Right renal cortex interstitium (tissue), 3 donors: ENCODE results near the gene CAND2. TPM values are rescaled to one million over a fixed set of nuclear protein-coding genes. Genes with fewer than 3 reads are reported as not detected.

Experiments
- DNase-seq, 3 donors: peaks; one replicate each; pipeline ENCODE4 v3.0.0-alpha.2; 2013; ENCODE audit warnings: low read depth in 3 of 3, low spot score in 2 of 3
- polyA plus RNA-seq, 3 donors: library from polyadenylated mRNA; unstranded; fragments of 120-200 nt; gene quantifications; one replicate each; pipeline ENCODE4 v1.2.1, GENCODE V29; 2013; ENCODE audit not compliant: insufficient read length in 3 of 3

Gene CAND2
- 10 to 100 TPM in 1 of 3 donors, 1 to 10 TPM in 2; 7.0 to 10.1 (median 9.6) TPM for polyA plus RNA-seq

- no peak for DNase-seq
Measured at GRCh38 chr3:12796171-12797123, at the start of gene CAND2. TSS of gene CAND2 (plus strand) at chr3:12796680. CDS start at chr3:12796721, 41 bp downstream.

- DNase-seq = no peak
Measured at GRCh38 chr3:12748477-12748876, 48.0 kb upstream of the CAND2 start.

- no peak for DNase-seq
Measured at GRCh38 chr3:12750223-12750622, 46.3 kb upstream of the CAND2 start.

DNA sequence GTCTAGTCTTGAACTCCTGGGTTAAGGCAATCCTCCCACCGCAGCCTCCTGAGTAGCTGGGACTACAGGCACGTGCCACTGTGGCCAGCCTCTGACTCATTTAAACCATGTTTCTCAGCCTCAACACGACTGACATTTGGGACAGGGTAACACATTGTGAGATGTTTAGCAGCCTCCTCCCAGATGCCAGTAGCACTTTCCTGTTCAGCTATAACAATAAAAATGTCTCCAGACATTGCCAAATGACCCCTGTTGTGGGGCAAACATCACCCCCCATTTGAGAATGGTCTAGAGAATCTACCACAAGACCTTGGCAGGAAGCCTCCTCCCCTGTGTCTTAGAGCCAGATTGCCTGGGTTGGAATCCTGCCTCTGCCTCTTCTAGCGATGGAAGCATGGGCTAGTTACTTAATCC lies 45.8 kb upstream of the CAND2 start:
- no peak for DNase-seq

DNA sequence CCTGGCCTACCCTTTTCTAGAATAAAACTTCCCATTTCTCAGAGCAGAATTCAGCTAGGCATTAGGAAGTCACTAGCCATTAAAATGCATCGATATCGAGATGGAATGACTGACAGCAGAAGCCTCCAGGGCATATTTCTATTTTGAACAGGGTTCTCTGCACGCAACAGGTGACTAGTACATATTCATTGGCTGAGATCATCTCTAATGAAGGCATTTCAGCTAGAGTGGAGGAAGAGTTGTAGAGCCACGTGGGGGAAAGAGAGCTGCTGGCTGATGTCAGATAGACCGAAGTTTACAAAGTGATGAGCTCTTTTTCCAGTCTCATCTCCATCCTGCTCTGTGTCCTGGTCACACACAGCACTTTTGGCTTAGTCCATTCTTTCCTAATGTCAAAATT lies 44.9 kb upstream of the CAND2 start:
- DNase-seq = no peak

DNA sequence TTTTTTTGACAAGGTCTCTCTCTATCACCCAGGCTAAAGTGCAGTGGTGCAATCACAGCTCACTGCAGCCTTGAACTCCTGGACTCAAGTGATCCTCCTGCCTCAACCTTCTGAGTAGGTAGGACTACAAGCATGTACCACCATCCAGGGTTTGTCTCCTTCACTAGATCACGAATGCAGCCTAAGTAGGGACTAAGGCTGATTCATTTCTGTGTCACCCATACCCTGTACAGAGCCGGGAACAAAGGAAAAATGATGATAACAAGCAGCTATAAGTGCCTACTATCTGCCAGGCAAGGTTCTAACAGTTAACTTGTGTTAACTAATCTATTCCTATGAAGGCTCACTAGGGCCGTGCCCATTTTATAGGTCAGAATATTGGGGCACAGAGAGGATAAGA lies 44.4 kb upstream of the CAND2 start:
- DNase-seq = no peak

DNA sequence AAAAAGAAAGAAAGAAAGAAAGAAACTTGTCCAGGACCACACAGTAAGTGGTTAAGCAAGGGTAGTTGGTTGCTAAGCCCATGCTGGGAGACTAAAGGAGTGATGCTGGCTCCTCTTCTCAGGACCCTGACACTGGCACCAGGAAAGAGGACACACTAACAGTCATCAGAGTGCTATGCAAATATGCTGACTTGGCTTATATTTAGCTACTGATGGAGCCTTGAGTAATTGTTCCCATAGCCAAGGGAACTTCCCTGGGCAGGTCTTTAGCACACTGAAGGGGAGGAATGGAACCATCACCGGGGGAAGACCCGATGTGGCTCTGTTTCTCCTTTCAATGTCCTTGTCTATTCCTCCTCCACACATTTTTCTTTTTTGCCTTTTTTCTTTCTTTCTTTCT lies 43.7 kb upstream of the CAND2 start:
- DNase-seq = no peak

GRCh38 chr3:12753275-12754028 lies 43.0 kb upstream of the CAND2 start:
- no peak for DNase-seq

- no peak for DNase-seq
Measured at GRCh38 chr3:12754313-12754712, 42.2 kb upstream of the CAND2 start.

GRCh38 chr3:12755754-12756153 lies 40.7 kb upstream of the CAND2 start:
- no peak for DNase-seq

DNA sequence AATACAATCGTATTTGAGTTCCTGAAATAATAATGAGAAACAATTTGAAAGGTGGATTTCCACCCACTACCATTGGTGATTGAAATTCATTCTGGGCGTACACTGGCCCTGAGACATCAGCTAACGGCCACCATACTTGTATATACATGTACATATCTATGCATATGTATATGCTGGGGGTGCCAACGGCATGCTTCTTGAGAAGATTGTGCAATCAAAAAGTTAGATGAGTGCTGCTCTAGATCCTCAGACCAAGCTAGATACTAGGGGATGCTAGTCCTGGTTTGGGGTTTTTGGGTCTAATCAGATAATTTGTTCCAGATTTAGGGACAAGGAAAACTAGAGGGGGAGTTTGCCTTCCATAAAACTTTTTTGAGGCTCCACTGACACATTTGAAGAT lies 40.3 kb upstream of the CAND2 start:
- no peak for DNase-seq

DNA sequence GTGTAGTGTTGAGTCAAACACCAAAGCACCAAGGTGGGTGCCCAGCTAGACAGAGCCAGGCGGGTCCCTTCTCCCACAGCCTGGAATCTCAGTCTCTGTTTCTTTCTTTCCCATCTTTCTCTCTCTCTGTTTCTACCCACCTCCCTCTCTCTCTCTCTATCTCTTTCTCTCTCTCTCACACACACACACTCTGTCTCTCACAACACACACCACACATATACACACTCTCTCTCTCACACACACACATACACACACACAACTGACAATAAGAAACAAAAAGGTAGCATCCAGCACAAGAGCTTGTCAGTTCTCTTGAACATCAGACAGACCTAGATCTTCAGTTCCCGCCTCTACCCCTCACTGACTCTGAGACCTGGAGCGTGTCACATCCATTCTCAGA lies 39.8 kb upstream of the CAND2 start:
- DNase-seq = no peak

DNA sequence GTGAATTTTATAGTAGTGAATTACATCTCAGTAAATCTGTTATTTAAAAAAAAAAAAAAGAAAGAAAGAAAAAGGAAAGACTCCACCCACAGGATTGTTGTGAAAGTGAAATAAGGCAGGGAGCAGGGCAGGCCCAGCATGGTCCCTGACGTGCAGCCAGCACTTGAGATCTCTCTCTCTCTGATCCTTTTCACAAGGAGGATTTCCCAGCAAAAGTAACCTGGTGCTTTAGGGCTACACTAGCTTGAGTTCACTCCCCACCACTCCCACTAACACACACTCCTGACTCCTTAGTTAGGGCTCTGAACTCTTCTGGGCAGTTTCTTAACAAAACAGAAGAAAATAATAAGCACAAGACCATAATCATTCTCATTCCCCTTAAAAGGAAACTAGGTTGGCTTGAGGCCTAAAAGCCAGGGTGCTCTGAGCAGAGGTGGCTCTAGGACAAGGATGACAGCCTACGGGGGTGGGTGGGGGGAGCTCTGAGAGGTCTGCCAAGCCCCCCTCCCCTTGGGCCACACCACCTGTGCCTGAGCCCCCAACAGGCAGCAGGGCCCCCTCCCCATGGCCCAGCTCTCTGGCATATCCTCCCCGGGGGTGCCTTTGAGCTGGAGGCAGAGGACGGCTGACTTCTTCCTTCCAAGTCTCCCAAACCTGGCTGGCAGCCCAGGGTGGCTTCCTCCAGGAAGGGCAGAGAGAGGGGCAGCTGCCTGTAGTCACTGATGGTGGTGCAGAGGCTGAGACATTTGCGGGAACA lies 38.3 kb upstream of the CAND2 start:
- DNase-seq = no peak

DNA sequence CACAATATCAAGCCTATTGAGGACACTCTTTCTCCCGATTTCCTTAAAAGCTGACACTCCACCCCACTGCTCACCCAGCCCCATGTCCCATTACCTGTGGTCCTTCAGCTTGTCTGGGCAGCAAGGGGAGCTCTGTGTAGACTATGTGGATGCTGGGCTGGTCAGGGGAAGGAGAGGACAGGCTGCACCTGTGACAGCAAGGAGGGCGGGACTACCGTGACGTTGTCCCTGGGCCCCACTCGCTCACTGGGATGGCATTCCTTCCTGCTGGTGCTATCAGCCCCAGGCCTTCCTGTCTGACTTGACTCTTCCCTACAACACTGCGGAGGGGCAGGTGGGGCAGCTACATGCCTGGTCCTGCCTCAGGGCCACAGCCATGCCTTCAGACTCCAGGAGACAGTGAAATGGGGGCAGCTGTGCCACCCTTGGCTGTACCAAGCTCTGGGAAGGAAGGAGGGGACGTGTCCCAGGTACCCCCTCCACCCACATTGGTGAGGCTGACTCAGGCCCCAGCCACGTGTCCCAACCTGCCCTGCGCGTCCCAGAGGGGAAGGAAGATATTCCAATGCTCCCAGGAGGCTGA lies 37.3 kb upstream of the CAND2 start, which contains the start of gene TMEM40:
Gene TMEM40, minus strand, starts transcription at position 163 of the 583 bp plus-strand sequence. CDS start 9,427 bp downstream, outside the sequence.
- DNase-seq = no peak

DNA sequence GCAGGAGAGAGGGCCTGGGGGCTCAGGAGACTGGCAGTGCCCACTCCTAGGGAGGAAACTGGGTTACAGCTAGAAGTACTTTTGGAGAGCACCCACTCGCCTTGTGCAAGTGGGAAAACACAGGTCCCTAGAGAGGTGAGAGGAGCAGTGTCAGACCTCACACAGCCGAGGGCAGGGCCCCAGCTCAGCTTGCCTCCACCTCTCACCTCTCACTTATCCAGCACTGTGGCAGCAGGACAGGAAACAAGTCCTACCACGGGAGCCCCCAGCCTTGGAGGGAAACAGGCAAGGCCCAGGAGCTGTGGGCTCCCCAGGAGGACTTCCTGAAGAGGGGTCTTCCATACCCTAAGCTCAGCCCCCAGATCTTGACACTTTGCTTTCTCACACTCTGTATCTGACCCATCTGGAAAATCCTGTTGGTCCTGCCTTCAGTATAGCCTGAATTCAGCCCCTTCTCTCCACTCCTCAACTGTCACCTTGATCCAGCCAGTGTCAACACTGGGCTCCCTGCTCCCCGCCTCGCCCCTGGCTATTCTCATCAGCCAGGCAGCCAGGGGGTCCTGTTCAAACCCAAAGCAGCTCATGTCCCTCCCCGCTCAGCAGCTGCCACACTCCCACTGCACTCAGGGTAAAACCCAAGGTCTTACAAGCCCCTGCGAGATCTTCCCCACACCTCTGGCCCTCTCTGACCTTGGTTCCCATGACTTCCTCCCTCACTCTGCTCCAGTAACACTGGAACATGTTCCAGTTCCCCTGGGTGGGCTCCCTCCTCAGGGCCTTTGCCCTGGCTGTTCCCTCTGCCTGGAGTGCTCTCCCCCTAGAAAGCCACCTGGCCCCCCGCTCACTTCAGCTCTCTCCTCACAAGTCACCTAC lies 36.6 kb upstream of the CAND2 start:
- no peak for DNase-seq

DNA sequence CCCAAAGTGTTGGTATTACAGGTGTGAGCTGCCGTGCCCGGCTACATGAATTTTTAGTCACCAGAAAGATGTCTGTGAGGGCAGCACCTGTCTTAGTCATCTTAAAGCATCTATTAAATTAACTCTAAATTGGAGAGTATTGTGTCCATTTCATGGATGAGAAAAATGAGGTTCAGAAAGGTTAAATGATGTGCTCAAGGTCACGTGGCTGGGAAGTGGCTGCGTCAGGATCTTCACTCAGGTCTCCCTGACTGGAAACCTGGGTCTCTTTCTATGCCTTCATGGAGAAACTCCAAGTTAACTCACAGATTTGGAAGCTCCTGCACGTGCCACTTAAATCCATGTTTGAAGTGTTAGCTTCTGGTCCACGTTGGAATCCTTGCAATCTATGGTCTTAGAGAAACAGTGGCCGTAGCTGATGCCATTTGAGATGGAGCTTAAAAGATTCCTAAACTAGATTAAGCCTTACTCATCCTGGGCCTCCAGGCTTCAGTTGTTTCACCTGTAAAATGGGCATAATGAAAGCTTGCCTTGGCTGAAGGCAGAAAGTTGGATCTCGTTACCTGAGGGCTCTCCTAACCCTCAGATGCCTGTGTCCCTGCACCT lies 32.2 kb upstream of the CAND2 start:
- DNase-seq = no peak

DNA sequence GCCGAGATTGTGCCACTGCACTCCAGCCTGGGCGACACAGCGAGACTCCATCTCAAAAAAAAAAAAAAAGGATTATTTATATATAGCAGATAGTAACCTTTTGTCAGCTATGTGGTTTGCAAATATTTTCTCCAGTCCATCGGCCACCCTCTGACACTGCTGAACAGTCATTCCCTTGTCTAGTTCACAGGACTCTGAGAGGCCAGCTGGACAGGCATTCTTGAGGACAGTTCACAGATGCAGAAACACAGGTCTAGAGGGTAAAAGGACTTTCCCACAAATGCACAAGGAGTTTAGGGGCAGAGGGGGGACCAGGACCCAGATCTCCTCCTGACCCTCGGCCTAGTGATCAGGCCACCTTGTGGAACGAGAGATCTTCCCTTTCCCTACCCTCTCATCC lies 29.9 kb upstream of the CAND2 start:
- no peak for DNase-seq

DNA sequence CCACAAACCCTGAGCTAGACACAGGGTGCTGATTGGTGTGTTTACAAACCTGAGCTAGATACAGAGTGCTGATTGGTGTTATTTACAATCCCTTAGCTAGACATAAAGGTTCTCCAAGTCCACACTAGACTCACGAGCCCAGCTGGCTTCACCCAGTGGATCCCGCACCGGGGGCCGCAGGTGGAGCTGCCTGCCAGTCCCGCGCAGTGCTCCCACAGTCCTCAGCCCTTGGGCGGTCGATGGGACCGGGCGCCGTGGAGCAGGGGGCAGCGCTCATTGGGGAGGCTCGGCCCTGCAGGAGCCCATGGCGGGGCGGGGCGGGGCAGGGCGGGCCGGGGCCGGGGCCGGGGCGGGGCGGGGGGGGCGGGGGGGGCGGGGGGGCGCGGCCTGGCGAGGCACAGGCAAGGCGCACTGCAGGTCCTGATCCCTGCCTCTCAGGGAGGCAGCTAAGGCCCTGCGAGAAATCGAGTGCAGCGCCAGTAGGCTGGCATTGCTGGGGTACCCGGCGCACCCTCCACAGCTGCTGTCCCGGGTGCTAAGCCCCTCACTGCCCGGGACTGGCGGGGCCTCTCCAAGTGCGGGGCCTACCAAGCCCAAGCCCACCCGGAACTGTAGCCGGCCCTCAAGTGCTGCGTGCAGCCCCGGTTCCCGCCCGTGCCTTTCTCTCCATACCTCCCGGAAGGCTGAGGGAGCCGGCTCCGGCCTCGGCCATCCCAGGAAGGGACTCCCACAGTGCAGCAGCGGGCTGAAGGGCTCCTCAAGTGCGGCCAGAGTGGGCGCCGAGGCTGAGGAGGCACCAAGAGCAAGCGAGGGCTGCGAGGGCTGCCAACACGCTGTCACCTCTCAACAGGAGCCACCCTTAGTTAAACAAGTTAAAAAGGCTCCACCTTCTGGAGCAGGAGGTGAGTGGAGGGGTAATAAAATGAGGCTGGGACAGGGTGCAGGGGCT lies 27.6 kb upstream of the CAND2 start:
- no peak for DNase-seq
